DOHH2 (cell line): ENCODE data around the gene CAMK1G.

ENCODE experiments used
- CTCF ChIP-seq: fragments of 200-600 bp; sonication (generic); IDR thresholded peaks from one replicate; pipeline ENCODE4 v1.5.1; 2014; ENCODE audit warnings: antibody characterized with exemption, mild to moderate bottlenecking, low read depth, low read length; ENCODE audit not compliant: poor library complexity, severe bottlenecking
- EZH2phosphoT487 ChIP-seq: fragments of 200-600 bp; sonication (generic); IDR thresholded peaks from 2 replicates; pipeline ENCODE4 v1.6.1; 2017; ENCODE audit warnings: borderline replicate concordance, mild to moderate bottlenecking, antibody characterized with exemption, low read length, moderate library complexity, mixed read lengths

- TF ChIP-seq CTCF: no peak
- TF ChIP-seq EZH2phosphoT487: no peak
Observed at GRCh38 chr1:209534496-209535250, 48.8 kb upstream of the CAMK1G start.
